Esophagus muscularis mucosa (tissue), 4 donors: ENCODE data around the gene ATP1B1. TPM values are rescaled to one million over a fixed set of nuclear protein-coding genes. Genes with fewer than 3 reads are reported as not detected.

ENCODE experiments used
- DNase-seq: peaks from one replicate; pipeline ENCODE4 v3.0.0-alpha.2; 2017; ENCODE audit errors: extremely low spot score
- H3K27ac ChIP-seq, 4 donors: fragments of 200-600 bp; sonication (generic); replicated peaks in 1 of 4; 1 replicate in 3 of 4; 2 replicates in 1 of 4; pipeline ENCODE4 v1.5.1; 2016 to 2019; ENCODE audit warnings: mild to moderate bottlenecking in 1 of 4
- H3K27me3 ChIP-seq, 4 donors: fragments of 200-600 bp; sonication (generic); one replicate each; pipeline versions ENCODE4 v1.5.1 to v1.6.0; 2016 to 2019
- H3K36me3 ChIP-seq, 4 donors: fragments of 200-600 bp; sonication (generic); one replicate each; pipeline ENCODE4 v1.5.1; 2016 to 2019
- H3K4me1 ChIP-seq, 4 donors: fragments of 200-600 bp; sonication (generic); one replicate each; pipeline ENCODE4 v1.5.1; 2016 to 2019
- H3K4me3 ChIP-seq, 4 donors: fragments of 200-600 bp; sonication (generic); 1 replicate in 2 of 4; 2 replicates in 2 of 4; pipeline ENCODE4 v1.5.1; 2016 to 2019; ENCODE audit warnings: mild to moderate bottlenecking in 4 of 4, moderate library complexity in 1 of 4
- H3K9me3 ChIP-seq, 4 donors: fragments of 200-600 bp; sonication (generic); 1 replicate in 3 of 4; 2 replicates in 1 of 4; pipeline ENCODE4 v1.5.1; 2016 to 2019
- EP300 ChIP-seq: sonication (generic); formaldehyde crosslinking; IDR thresholded peaks from one replicate; pipeline ENCODE4 v1.6.1; 2017; ENCODE audit warnings: antibody characterized with exemption
- POLR2A ChIP-seq: fragments of 450-650 bp; IDR thresholded peaks from one replicate; pipeline ENCODE4 v1.6.1; 2017; ENCODE audit warnings: antibody characterized with exemption, moderate library complexity, mild to moderate bottlenecking, low read depth
- POLR2AphosphoS5 ChIP-seq, 2 donors: sonication (generic); formaldehyde crosslinking; IDR thresholded peaks; one replicate each; pipeline ENCODE4 v1.6.1; 2017; ENCODE audit warnings: antibody characterized with exemption in 2 of 2
- WGBS: methylation state at CpG from one replicate; pipeline ENCODE4 v1.1.5; 2018; 5-methylcytosine and 5-hydroxymethylcytosine counted together
- intact Hi-C: fragments of 100-400 bp; cut with DNase I; formaldehyde crosslinking; loops from one replicate; pipeline ENCODE4 v1.15.1; 2023
- total RNA-seq, 4 donors: library from RNA; depleted of rRNA; stranded (reverse); fragments of >200 nt; gene quantifications; one replicate each; pipeline versions ENCODE4 v1.1.0 to v1.2.1, GENCODE V29; 2016
- TF ChIP-seq, protein P1 (sequence below), 3 experiments: fragments of 200-600 bp in 2 of 3; fragments of 450-650 bp in 1 of 3; sonication (generic) in 2 of 3; IDR thresholded peaks; one replicate each; pipeline ENCODE4 v1.5.1; 2017 to 2019; ENCODE audit warnings: antibody characterized with exemption in 3 of 3, mild to moderate bottlenecking in 2 of 3, moderate library complexity in 1 of 3

The ATP1B1 gene
- total RNA-seq, 4 donors from 2014 or later, result 69.4 to 88.6 (median 78.3) TPM

DNA sequence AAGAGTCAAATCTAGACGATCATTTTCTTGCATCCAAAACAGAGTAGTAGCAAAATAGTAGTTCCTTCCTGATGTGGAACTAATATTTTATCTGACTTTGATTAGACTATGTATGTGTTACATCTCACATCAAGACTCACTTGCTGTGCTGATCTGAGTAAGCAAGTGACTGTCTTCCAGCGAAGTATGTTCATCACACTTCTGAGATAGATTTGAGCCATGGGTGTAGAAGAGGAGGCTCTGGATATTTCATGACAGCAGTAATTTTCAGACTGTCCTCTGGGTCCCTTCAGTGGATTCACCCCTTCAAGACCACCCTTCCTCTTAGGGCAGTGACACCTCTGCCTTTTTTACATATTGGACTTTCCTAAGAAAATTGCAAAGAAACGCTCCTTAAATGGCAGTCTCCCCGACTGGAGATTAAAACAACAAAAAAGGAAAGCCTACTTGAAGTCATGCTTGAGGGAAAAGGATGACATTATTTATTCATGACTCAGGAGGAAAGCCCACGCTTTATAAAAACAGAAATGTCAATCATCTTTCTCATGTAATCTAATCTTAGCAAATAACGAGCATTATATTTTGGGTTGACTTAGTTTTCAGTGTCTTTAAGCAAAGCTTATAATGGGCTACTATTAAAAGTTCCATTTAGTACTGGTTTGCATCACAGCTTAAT lies 22.8 kb downstream of the ATP1B1 start:
- WGBS, result 62% methylated on average over 6 of the region's 6 CpGs
- peaks cover 17 to 67% (median 59%) of the 10 kb centered on the region in 4 donors for H3K4me1 ChIP-seq
- intact Hi-C loops, result no loop called here
- peak overlapping the region; percentile 25 to 64 (median 44) for H3K27ac ChIP-seq
- DNase-seq, result no peak
- peaks cover 6 to 80% (median 46%) of the 10 kb centered on the region in 4 donors for H3K36me3 ChIP-seq
- no peak for TF ChIP-seq POLR2AphosphoS5 (IDR thresholded peaks at IDR 0.05)
- TF ChIP-seq EP300, result no peak
- no peak for TF ChIP-seq POLR2A
- TF ChIP-seq, protein P1, sequence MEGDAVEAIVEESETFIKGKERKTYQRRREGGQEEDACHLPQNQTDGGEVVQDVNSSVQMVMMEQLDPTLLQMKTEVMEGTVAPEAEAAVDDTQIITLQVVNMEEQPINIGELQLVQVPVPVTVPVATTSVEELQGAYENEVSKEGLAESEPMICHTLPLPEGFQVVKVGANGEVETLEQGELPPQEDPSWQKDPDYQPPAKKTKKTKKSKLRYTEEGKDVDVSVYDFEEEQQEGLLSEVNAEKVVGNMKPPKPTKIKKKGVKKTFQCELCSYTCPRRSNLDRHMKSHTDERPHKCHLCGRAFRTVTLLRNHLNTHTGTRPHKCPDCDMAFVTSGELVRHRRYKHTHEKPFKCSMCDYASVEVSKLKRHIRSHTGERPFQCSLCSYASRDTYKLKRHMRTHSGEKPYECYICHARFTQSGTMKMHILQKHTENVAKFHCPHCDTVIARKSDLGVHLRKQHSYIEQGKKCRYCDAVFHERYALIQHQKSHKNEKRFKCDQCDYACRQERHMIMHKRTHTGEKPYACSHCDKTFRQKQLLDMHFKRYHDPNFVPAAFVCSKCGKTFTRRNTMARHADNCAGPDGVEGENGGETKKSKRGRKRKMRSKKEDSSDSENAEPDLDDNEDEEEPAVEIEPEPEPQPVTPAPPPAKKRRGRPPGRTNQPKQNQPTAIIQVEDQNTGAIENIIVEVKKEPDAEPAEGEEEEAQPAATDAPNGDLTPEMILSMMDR (IDR thresholded peaks at IDR 0.05), result no peak
- H3K4me3 ChIP-seq, result no peak overlapping the region
- H3K27me3 ChIP-seq, result no peaks in the 10 kb centered on the region
- no peaks in the 10 kb centered on the region for H3K9me3 ChIP-seq

DNA sequence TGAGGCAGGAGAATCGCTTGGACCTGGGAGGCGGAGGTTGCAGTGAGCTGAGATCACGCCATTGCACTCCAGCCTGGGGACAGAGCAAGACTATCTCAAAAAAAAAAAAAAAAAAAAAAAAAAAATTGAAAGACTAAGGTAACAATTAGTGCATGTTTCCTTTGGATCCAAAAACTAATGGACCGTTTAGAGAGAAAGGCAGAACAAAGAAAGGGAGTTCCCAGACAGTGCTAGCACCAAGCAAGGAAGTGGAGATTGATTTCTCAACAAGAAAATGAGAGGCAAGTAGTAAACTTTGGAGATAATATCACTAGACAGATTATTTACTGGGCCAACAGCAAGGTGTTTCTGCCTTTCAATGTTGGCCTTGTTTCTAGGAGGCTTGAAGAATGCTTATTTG lies 24.2 kb downstream of the ATP1B1 start:
- Histone ChIP-seq H3K4me1 (peaks cover 17 to 67% (median 56%) of the 10 kb centered on the region in 4 donors), H3K36me3 (peaks cover 6 to 70% (median 39%) of the 10 kb centered on the region in 4 donors), H3K4me3 (no peak overlapping the region), H3K9me3 (no peaks in the 10 kb centered on the region), H3K27ac (peak overlapping the region in 2 of 4 donors; percentile 9 to 23), H3K27me3 (no peaks in the 10 kb centered on the region)
- 94% methylated on average over 4 of the region's 4 CpGs for WGBS
- intact Hi-C loops, result loop anchor here (10.0 kb wide), 1 partner anchor 526 kb away; no protein-coding TSS in a partner anchor
- TF ChIP-seq EP300 (no peak), POLR2AphosphoS5 (IDR thresholded peaks at IDR 0.05) (no peak), POLR2A (no peak)
- TF ChIP-seq, protein P1 (IDR thresholded peaks at IDR 0.05), result no peak
- DNase-seq, result no peak

DNA sequence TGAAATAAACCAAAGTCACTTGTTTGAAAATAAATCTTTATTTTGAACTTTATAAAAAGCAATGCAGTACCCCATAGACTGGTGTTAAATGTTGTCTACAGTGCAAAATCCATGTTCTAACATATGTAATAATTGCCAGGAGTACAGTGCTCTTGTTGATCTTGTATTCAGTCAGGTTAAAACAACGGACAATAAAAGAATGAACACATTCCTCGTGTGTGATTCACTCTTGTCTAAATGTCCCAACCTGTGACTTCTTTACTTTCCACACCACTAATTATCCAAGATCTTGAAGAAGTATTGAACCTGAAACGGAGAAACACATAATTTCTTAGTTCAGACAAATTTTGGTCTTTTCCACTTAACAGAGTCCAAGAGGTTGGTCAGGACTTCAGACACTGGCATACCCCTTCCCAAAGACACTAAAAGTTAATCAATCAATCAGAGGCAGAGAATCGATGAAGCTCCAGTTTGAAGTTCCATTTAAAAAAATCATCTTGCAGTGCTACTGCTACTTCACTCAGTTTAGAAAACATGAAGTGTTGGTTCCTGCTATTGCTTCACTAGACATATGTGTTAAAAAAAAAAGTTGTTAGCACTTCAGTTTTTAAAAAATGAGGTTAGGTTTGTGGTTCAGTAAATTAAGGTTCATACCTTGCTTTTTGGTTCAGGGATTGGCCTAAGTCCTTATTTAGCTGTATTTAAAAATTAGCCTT lies 26.2 kb downstream of the ATP1B1 start:
- Histone ChIP-seq H3K27me3 (no peaks in the 10 kb centered on the region), H3K27ac (peak overlapping the region in 3 of 4 donors; percentile 6 to 54 (median 50)), H3K36me3 (peaks cover 0 to 50% (median 25%) of the 10 kb centered on the region in 4 donors), H3K9me3 (no peaks in the 10 kb centered on the region), H3K4me1 (peaks cover 10 to 55% (median 46%) of the 10 kb centered on the region in 4 donors), H3K4me3 (no peak overlapping the region)
- intact Hi-C loops, result loop anchor here (10.0 kb wide), 1 partner anchor 528 kb away; no protein-coding TSS in a partner anchor
- DNase-seq, result no peak
- TF ChIP-seq POLR2A (no peak), EP300 (no peak), POLR2AphosphoS5 (IDR thresholded peaks at IDR 0.05) (no peak)
- TF ChIP-seq, protein P1 (IDR thresholded peaks at IDR 0.05), result no peak
- 51% methylated on average over 4 of the region's 4 CpGs for WGBS

DNA sequence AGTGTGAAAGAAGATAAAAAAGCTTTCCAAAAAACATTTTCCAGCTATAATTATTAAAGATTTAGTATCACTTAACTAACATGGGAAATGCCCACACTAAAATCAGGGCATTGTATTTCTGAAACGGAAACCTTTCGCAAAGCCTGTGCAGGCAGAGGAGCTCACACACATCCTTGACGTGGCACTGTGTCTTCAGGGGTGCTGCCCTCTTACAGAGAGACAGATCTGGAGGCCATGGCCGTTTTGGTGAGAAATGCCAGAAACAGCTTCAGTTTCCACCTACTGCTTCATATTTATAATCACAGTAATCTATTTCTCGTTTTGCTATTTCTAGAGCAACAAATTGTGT lies 26.7 kb downstream of the ATP1B1 start:
- Histone ChIP-seq H3K4me3 (no peak overlapping the region), H3K27me3 (no peaks in the 10 kb centered on the region), H3K9me3 (no peaks in the 10 kb centered on the region), H3K4me1 (peaks cover 4 to 53% (median 44%) of the 10 kb centered on the region in 4 donors), H3K36me3 (peaks cover 0 to 44% (median 21%) of the 10 kb centered on the region in 4 donors), H3K27ac (peak overlapping the region; percentile 6 to 54 (median 40))
- WGBS, result 58% methylated on average over 5 of the region's 5 CpGs
- intact Hi-C loops, result loop anchor here (10.0 kb wide), 1 partner anchor 528 kb away; no protein-coding TSS in a partner anchor
- DNase-seq, result no peak
- TF ChIP-seq POLR2AphosphoS5 (IDR thresholded peaks at IDR 0.05) (no peak), EP300 (no peak), POLR2A (no peak)
- TF ChIP-seq, protein P1 (IDR thresholded peaks at IDR 0.05), result no peak
